Esophagus squamous epithelium (tissue), 5 donors: ENCODE results near the gene MALT1. TPM values are rescaled to one million over a fixed set of nuclear protein-coding genes. Genes with fewer than 3 reads are reported as not detected.

Experiments used
- DNase-seq: peaks from one replicate; lab custom pipeline; 2025; lab: John Stamatoyannopoulos, UW
- H3K27ac ChIP-seq, 4 donors: fragments of 200-600 bp; sonication (generic); one replicate each; pipeline ENCODE4 v1.5.1; 2016 to 2019; ENCODE audit warnings: mild to moderate bottlenecking in 1 of 4
- H3K27me3 ChIP-seq, 4 donors: fragments of 200-600 bp; sonication (generic); 1 replicate in 3 of 4; 2 replicates in 1 of 4; pipeline versions ENCODE4 v1.5.1 to v1.6.0; 2017 to 2021; ENCODE audit warnings: antibody characterized with exemption in 1 of 4
- H3K36me3 ChIP-seq, 3 donors: fragments of 200-600 bp; sonication (generic); one replicate each; pipeline ENCODE4 v1.5.1; 2016 to 2019
- H3K4me1 ChIP-seq, 3 donors: fragments of 200-600 bp; sonication (generic); one replicate each; pipeline ENCODE4 v1.5.1; 2017 to 2019
- H3K4me3 ChIP-seq, 4 donors: fragments of 200-600 bp; sonication (generic); 1 replicate in 3 of 4; 2 replicates in 1 of 4; pipeline ENCODE4 v1.5.1; 2016 to 2019; ENCODE audit warnings: mild to moderate bottlenecking in 2 of 4, moderate library complexity in 1 of 4
- H3K9me3 ChIP-seq, 3 donors: fragments of 200-600 bp; sonication (generic); one replicate each; pipeline ENCODE4 v1.5.1; 2016 to 2019
- POLR2A ChIP-seq, 4 donors: fragments of 450-650 bp; IDR thresholded peaks; one replicate each; pipeline ENCODE4 v1.6.1; 2017; ENCODE audit warnings: antibody characterized with exemption in 4 of 4, mild to moderate bottlenecking in 4 of 4, moderate library complexity in 3 of 4
- WGBS, 2 donors: methylation state at CpG; one replicate each; pipeline ENCODE4 v1.1.5; 2018; 5-methylcytosine and 5-hydroxymethylcytosine counted together
- intact Hi-C: fragments of 100-400 bp; cut with DNase I; formaldehyde crosslinking; loops from one replicate; pipeline ENCODE4 v1.15.0; 2022
- total RNA-seq, 4 donors: library from RNA; depleted of rRNA; stranded (reverse); fragments of >200 nt; gene quantifications; one replicate each; pipeline ENCODE4 v1.1.0, GENCODE V29; 2016
- TF ChIP-seq, protein P1 (sequence below), 6 experiments: fragments of 450-650 bp in 4 of 6; fragments of 200-600 bp in 2 of 6; sonication (generic) in 2 of 6; IDR thresholded peaks; one replicate each; pipeline ENCODE4 v1.5.1; 2016 to 2019; ENCODE audit warnings: antibody characterized with exemption in 6 of 6, mild to moderate bottlenecking in 4 of 6, moderate library complexity in 4 of 6
- donor health status: DM: yes; HTN: yes; CAD: no.

The MALT1 gene
- total RNA-seq, 4 donors from 2014 or later: 25.2 to 48.6 (median 30.7) TPM

DNA sequence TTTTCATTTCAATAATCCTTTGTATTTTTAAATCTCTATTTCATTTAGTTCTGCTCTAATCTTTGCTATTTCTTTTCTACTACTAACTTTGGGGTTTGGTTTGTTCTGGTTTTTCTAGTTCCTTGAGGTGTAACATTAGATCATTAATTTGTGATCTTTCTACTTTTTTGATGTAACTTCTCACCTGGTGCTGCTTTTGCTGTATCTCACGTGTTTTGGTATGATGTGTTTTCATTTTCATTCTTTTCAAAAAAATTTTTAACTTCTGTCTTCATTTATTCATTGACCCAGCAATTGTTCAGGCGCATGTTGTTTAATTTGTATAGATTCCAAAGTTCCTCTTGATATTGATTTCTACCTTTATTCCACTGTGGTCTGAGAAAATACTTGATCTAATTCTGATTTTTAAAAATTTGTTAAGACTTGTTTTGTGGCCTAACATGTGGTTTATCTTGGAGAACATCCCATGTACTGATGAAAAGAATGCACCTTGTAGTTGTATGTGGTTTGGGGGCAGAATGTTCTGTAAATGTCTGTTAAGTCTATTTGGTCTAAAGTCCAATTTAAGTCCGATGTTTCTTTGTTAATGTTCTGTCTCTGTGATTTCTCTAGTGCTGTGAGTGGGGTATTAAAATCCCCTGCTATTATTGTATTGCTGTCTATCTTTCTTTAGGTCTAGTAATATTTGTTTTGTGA, 17.3 kb upstream of the MALT1 start:
- Histone ChIP-seq H3K27me3 (no peaks in the 10 kb centered on the region), H3K9me3 (peaks cover 0 to 4% (median 0%) of the 10 kb centered on the region in 3 donors), H3K4me3 (no peak overlapping the region), H3K27ac (peak overlapping the region in 2 of 4 donors; percentile 44 to 54), H3K36me3 (no peaks in the 10 kb centered on the region), H3K4me1 (peaks cover 0 to 25% (median 0%) of the 10 kb centered on the region in 3 donors)
- no peak for DNase-seq
- WGBS, 2 donors: 26 to 30% methylated on average over 3 of the region's 3 CpGs
- TF ChIP-seq, protein P1, sequence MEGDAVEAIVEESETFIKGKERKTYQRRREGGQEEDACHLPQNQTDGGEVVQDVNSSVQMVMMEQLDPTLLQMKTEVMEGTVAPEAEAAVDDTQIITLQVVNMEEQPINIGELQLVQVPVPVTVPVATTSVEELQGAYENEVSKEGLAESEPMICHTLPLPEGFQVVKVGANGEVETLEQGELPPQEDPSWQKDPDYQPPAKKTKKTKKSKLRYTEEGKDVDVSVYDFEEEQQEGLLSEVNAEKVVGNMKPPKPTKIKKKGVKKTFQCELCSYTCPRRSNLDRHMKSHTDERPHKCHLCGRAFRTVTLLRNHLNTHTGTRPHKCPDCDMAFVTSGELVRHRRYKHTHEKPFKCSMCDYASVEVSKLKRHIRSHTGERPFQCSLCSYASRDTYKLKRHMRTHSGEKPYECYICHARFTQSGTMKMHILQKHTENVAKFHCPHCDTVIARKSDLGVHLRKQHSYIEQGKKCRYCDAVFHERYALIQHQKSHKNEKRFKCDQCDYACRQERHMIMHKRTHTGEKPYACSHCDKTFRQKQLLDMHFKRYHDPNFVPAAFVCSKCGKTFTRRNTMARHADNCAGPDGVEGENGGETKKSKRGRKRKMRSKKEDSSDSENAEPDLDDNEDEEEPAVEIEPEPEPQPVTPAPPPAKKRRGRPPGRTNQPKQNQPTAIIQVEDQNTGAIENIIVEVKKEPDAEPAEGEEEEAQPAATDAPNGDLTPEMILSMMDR (IDR thresholded peaks at IDR 0.05): no peak
- no peak for TF ChIP-seq POLR2A (IDR thresholded peaks at IDR 0.05)
- intact Hi-C loops: no loop called here

- Histone ChIP-seq H3K4me1 (peaks cover 0 to 25% (median 0%) of the 10 kb centered on the region in 3 donors), H3K4me3 (no peak overlapping the region), H3K27ac (peak overlapping the region in 2 of 4 donors; percentile 44 to 54), H3K27me3 (no peaks in the 10 kb centered on the region), H3K36me3 (no peaks in the 10 kb centered on the region), H3K9me3 (peaks cover 0 to 4% (median 0%) of the 10 kb centered on the region in 3 donors)
- intact Hi-C loops: no loop called here
- TF ChIP-seq POLR2A (IDR thresholded peaks at IDR 0.05): no peak
- TF ChIP-seq, protein P1 (IDR thresholded peaks at IDR 0.05): no peak
- DNase-seq: no peak
- 60 to 62% methylated on average over 6 of the region's 6 CpGs for WGBS, 2 donors
These were observed 16.2 kb upstream of the MALT1 start for GRCh38 chr18:58654896-58655614.

- Histone ChIP-seq H3K27ac (no peak overlapping the region), H3K36me3 (no peaks in the 10 kb centered on the region), H3K4me3 (no peak overlapping the region), H3K9me3 (peaks cover 0 to 4% (median 0%) of the 10 kb centered on the region in 3 donors), H3K4me1 (peaks cover 0 to 25% (median 0%) of the 10 kb centered on the region in 3 donors), H3K27me3 (no peaks in the 10 kb centered on the region)
- intact Hi-C loops: no loop called here
- no peak for DNase-seq
- 73 to 93% methylated on average over 1 to 2 of the region's 2 CpGs for WGBS, 2 donors
- TF ChIP-seq POLR2A (IDR thresholded peaks at IDR 0.05): no peak
- TF ChIP-seq, protein P1 (IDR thresholded peaks at IDR 0.05): no peak
These were observed 14.2 kb upstream of the MALT1 start for GRCh38 chr18:58657081-58657480.

- no peak for DNase-seq
- H3K4me3 ChIP-seq: no peak overlapping the region
- peaks cover 0 to 4% (median 0%) of the 10 kb centered on the region in 3 donors for H3K9me3 ChIP-seq
- no peaks in the 10 kb centered on the region for H3K36me3 ChIP-seq
- TF ChIP-seq, protein P1 (IDR thresholded peaks at IDR 0.05): no peak
- no peak for TF ChIP-seq POLR2A (IDR thresholded peaks at IDR 0.05)
- H3K27me3 ChIP-seq: no peaks in the 10 kb centered on the region
- 91 to 100% methylated on average over 1 of the region's 1 CpG for WGBS, 2 donors
- no peak overlapping the region for H3K27ac ChIP-seq
- peaks cover 0 to 25% (median 0%) of the 10 kb centered on the region in 3 donors for H3K4me1 ChIP-seq
- intact Hi-C loops: no loop called here
These were observed 13.8 kb upstream of the MALT1 start for GRCh38 chr18:58657494-58657893.

DNA sequence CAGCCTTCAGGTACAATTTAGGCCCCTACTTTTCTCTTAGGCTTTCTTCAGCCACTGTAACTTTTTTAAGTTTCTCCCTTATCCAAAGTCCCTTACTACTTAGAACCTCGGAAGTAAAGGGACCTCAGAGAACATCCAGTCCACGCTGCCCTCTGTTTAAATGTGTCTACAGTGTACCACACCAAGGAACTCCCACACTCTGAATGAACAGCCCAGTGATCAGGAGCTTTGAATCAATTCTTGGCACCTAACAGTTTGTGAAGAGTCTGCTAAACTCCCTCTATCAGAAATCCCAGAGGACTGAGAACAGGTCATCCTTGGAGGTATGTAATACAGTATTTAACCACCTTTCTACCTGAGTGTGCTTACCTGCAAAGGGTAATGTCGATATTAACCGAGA, 11.6 kb upstream of the MALT1 start:
- TF ChIP-seq POLR2A (IDR thresholded peaks at IDR 0.05): no peak
- TF ChIP-seq, protein P1 (IDR thresholded peaks at IDR 0.05): no peak
- no peak overlapping the region for H3K27ac ChIP-seq
- H3K27me3 ChIP-seq: no peaks in the 10 kb centered on the region
- WGBS, 2 donors: 93 to 94% methylated on average over 4 of the region's 4 CpGs
- intact Hi-C loops: no loop called here
- peaks cover 0 to 4% (median 0%) of the 10 kb centered on the region in 3 donors for H3K9me3 ChIP-seq
- DNase-seq: no peak
- H3K4me1 ChIP-seq: peaks cover 0 to 12% (median 0%) of the 10 kb centered on the region in 3 donors
- H3K36me3 ChIP-seq: no peaks in the 10 kb centered on the region
- H3K4me3 ChIP-seq: no peak overlapping the region
